ENCODE data around the gene CLEC4M.

Gene CLEC4M

GRCh38 chr19:7762719-7763293 is at the start of gene CLEC4M:
TSS of gene CLEC4M (plus strand) at chr19:7763243. CDS start at chr19:7763267, 24 bp downstream.
- no peak for DNase-seq (ENCODE audit: low spot score)

DNA sequence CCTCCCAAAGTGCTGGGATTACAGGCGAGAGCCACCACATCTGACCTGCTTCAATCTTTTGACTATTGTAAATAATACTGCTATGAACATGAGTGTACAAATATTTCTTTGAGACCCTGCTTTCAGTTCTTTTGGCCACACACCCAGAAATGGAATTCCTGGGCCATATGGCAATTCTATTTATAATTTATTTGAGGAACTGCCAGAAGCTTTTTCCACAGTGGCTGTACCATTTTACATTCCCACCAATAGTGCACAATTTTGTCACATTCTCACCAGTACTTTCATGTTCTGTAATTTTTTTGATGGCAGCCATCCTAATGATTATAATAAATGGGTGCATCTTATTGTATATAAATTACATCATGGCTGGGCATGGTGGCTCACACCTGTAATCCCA is 47.4 kb upstream of the CLEC4M start:
- DNase-seq (ENCODE audit: low spot score): peak; percentile 81

GRCh38 chr19:7716762-7717161 is 46.3 kb upstream of the CLEC4M start:
- no peak for DNase-seq (ENCODE audit: low spot score)

- DNase-seq (ENCODE audit: low spot score): no peak
Measured at GRCh38 chr19:7718668-7719067, 44.4 kb upstream of the CLEC4M start.

- no peak for DNase-seq (ENCODE audit: low spot score)
Measured at GRCh38 chr19:7720351-7720750, 42.7 kb upstream of the CLEC4M start.

- peak; percentile 72 for DNase-seq (ENCODE audit: low spot score)
Measured at GRCh38 chr19:7722231-7722651, 40.8 kb upstream of the CLEC4M start.

- DNase-seq (ENCODE audit: low spot score): no peak
Measured at GRCh38 chr19:7725791-7726190, 37.3 kb upstream of the CLEC4M start.

- no peak for DNase-seq (ENCODE audit: low spot score)
Measured at GRCh38 chr19:7729211-7729610, 33.8 kb upstream of the CLEC4M start.

DNA sequence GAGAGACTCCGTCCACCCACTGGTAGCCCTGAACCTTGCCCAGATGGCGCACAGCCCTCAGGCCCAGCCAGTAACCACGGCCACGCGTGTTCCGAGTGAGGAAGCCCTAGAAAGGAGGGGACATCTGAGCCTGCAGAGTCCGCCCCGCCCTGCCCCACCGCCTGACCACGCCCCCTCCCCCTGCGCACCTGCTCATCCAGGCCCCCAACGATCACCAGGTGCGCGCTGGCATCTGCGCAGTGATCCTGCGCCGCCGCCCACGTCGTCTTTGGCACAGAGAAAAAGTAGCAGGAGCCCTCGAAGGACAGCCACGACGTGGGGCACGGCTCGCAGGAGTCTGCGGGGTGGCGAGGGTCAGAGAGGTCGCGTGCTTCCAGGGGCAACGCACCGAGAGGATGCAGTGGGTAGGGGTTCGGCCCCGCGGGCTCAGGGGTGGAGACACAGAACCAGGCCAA is 33.2 kb upstream of the CLEC4M start:
- DNase-seq (ENCODE audit: low spot score): no peak

GRCh38 chr19:7730286-7731217 is 32.5 kb upstream of the CLEC4M start:
- no peak for DNase-seq (ENCODE audit: low spot score)

- no peak for DNase-seq (ENCODE audit: low spot score)
Measured at GRCh38 chr19:7731218-7731595, 31.8 kb upstream of the CLEC4M start.

DNA sequence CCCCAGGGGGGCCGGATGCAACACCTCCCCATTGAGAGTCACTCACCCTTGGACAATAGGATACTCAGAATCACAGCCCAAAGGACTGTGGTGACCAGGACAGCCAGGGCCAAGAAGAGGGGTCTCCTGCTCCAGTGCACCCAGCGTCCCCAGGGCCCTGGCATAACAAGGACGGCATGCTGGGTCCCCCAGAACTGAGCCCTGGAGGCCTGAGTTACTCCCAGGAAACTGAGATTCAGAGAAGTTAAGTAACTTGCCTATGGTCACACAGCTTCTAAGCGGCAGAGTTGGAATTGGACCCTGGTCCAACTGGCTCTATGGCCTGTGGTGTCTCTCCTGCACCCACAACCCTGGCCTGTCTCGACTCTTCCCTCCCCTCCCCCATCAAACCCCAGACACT is 31.4 kb upstream of the CLEC4M start:
- DNase-seq (ENCODE audit: low spot score): no peak

DNA sequence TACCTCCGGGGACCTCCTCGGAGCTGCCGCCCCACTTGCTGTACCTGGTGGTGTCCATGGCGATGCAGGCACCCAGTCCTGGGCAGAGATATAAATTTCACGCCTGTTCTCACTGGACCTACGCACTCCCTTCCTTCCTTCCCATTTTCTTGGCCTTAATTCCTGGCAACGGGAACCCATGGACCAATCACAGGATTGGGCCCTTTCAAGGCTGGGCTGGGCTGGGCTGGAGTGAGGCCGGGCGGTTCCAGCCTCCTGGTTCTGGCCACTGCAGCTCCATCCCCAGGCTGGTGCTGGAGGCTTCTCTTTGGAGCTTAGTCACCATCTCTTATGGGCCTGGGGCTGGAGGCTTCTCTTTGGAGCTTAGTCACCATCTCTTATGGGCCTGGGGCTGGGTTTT is 31.0 kb upstream of the CLEC4M start, which contains the start of gene CLEC4G:
Gene CLEC4G, minus strand, starts transcription at position 66 of the 400 bp plus-strand sequence. Its CDS starts 8 bp downstream, at position 58.
- DNase-seq (ENCODE audit: low spot score): no peak

GRCh38 chr19:7733376-7733775 is 29.7 kb upstream of the CLEC4M start:
- no peak for DNase-seq (ENCODE audit: low spot score)

- no peak for DNase-seq (ENCODE audit: low spot score)
Measured at GRCh38 chr19:7734220-7735203, 28.5 kb upstream of the CLEC4M start.

GRCh38 chr19:7736148-7736547 is 26.9 kb upstream of the CLEC4M start:
- DNase-seq (ENCODE audit: low spot score): no peak

DNA sequence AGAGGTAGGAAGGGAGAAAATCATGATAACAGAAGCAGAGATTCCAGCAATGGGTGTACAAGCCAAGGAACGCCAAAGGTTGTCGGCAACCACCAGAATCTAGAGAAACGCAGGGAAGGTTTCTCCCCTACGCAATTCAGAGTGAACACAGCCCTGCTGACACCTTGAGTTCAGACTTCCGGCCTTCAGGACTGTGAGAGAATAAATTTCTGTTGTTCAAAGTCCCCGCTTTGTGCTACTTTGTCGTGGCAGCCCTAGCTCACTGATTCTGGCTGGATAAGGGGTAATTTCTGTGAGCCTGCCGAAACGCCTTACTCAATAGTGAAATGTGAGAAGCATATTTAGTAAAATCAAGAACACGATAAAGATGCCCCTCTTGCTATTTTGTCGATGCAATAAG is 25.8 kb upstream of the CLEC4M start:
- no peak for DNase-seq (ENCODE audit: low spot score)

GRCh38 chr19:7738023-7738422 is 25.0 kb upstream of the CLEC4M start:
- no peak for DNase-seq (ENCODE audit: low spot score)

DNA sequence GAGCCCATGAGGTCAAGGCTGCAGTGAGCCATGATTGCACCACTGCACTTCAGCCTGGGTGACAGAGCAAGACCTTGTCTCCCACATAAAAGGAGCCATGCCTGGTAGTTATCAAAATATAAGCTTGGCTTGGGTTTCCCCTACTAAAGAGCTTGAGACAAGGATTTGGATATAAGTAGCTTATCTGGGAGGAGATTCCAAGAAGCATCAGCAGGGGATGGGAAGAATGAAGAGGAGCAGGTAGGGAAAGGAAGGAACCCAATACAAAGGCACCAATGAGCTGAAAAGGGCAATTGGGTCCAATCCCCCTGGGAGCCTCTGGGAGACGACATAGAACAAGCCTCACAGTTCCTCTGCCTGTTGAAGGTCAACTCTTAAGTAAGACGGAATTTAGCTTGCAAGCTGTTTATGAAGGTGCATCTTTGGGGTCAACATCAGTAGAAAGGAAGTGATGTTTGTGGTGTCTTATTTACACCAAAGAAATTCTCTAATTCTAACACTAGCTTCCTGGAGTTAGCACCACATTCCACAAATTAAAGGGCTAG is 23.8 kb upstream of the CLEC4M start:
- DNase-seq (ENCODE audit: low spot score): no peak

DNA sequence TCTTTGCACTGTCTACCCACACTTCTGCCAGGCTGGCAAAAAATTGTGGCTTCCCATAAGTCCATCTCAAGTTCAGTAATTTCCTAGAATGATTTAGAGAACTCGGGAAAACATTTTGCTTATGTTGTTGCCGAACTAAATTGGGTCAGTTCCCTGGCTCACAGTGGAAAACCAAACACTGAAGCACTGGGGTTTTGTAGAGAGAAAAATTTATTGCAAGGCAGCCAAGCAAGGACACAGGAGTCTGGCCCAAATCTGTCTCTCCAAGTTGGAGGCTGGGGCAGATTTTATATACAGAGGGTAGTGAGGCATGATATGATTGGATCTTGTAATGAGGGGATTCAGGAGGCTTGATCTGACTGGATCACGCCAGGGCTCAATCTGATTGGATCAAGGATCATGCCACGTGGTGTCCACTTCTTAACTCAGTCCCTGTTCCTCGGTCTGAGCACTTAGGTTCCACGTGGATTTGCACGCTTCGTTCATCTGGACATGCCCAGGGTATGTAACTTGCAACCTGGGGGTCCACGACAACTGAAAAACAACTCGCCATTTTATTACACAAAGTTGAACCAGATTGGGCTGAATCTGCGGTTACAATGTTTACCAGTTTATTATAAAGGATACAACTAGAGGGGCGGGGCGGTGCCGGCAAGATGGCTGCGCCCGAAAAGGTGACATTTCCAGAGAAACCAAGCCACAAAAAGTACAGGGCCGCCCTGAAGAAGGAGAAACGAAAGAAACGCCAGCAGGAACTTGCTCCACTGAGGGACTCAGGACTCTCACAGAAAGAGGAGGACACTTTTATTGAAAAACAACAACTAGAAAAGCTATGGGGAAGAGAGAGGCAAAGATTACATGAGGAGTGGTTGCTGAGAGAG is 23.0 kb upstream of the CLEC4M start:
- peak; percentile 79 for DNase-seq (ENCODE audit: low spot score)

GRCh38 chr19:7740682-7741054 is 22.4 kb upstream of the CLEC4M start:
- DNase-seq (ENCODE audit: low spot score): no peak

All from cerebellar cortex (tissue), 1 donor.